ENCODE data around the gene NTPCR. TPM values are rescaled to one million over a fixed set of nuclear protein-coding genes. Genes with fewer than 3 reads are reported as not detected.
A peak's percentile ranks its signal among the peaks of the same experiment; 100 is the strongest.

NTPCR gene, protein sequence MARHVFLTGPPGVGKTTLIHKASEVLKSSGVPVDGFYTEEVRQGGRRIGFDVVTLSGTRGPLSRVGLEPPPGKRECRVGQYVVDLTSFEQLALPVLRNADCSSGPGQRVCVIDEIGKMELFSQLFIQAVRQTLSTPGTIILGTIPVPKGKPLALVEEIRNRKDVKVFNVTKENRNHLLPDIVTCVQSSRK
- 41.6 TPM for total RNA-seq

DNA sequence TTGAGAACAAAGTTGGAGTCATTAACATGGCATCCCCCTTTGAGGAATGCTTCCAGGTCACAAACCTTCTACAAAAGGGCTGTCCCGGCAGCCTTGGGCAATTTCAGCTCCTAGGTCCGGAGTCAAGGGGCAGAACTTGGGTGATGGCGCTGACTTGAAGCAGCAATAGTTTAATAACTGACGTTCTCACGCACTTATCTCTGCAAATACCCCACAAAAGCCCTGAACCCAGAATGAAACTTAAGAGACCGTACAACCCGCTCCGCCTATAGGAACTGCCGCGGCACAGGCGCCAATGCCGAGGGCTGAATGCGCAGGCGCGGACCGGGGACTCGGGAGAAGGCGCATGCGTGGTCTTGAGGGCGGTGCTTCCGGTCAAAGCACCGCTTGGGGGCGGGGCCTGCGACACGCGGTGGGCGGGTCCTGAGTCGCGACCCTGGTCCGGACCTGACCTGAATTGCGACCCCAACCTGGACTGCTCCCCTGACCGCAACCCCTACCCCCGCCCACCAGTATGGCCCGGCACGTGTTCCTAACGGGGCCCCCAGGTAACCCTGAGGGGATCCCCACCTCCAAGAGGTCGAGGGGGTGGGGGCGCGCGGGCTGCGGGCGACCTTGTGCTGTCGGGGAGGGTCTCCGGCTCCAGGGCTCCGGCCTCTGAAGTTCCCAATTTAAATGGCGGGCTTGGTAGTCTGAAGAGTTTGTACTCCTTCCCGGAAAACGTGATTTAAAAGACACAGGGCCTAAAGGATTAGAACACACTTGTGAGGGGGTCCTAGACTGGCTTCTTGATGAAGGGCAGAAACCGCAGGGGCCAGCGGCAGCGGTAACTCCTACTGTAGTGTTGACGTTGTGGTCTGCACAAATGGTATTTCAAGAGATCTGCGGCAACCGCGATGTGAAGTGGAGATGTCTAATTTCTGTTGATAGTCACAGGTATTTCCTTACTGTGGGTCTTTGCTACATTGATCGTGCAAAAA, at the start of gene NTPCR:
TSS of gene NTPCR (plus strand) at position 415 of the 980 bp plus-strand sequence. CDS start at position 515, 100 bp downstream.
- TF ChIP-seq, protein P1, sequence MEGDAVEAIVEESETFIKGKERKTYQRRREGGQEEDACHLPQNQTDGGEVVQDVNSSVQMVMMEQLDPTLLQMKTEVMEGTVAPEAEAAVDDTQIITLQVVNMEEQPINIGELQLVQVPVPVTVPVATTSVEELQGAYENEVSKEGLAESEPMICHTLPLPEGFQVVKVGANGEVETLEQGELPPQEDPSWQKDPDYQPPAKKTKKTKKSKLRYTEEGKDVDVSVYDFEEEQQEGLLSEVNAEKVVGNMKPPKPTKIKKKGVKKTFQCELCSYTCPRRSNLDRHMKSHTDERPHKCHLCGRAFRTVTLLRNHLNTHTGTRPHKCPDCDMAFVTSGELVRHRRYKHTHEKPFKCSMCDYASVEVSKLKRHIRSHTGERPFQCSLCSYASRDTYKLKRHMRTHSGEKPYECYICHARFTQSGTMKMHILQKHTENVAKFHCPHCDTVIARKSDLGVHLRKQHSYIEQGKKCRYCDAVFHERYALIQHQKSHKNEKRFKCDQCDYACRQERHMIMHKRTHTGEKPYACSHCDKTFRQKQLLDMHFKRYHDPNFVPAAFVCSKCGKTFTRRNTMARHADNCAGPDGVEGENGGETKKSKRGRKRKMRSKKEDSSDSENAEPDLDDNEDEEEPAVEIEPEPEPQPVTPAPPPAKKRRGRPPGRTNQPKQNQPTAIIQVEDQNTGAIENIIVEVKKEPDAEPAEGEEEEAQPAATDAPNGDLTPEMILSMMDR (IDR thresholded peaks at IDR 0.05): peak in 2 of 3 experiments; percentile 8 to 12
- Histone ChIP-seq H3K4me3 (peak within 1 kb of the TSS; percentile 84 to 93), H3K4me1 (peaks cover 0 to 7% of the 10 kb centered on the region in 2 donors), H3K27ac (peak within 1 kb of the TSS; percentile 72 to 79), H3K27me3 (no peaks in the 10 kb centered on the region), H3K9me3 (no peaks in the 10 kb centered on the region), H3K36me3 (no peaks in the 10 kb centered on the region)
- DNase-seq (ENCODE audit: low spot score in 2 of 2): peak; percentile 49 to 95
- intact Hi-C loops (cut with DNase I): loop anchor here (1.0 to 5.0 kb wide), 2 partner anchors 183 to 320 kb away; partner anchors contain the start of gene SIPA1L2

DNA sequence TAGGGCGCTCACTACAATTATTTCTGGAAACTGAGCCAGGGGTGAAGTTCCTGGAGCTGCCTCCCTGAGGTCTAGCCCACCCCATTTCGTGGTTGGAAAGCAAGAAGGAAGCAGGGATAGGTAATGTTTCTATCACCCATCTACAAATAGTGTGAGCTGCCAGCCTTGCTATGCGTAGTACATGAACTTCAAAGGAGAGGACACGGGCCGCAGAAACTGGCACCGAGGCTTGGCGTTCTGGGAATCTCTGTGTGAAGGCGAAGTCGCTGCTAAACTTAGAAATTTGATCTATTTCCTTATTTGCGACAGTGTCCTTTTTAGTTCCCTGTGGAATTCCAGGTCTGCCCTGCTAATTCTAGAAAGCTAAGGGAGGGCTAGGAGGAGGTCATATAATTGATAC, 49.6 kb upstream of the NTPCR start:
- intact Hi-C loops (cut with DNase I): no loop called here
- H3K4me3 ChIP-seq: no peak overlapping the region
- TF ChIP-seq, protein P1 (IDR thresholded peaks at IDR 0.05): no peak
- no peaks in the 10 kb centered on the region for H3K9me3 ChIP-seq
- DNase-seq (ENCODE audit: low spot score in 2 of 2): no peak
- H3K4me1 ChIP-seq: no peaks in the 10 kb centered on the region
- H3K27me3 ChIP-seq: no peaks in the 10 kb centered on the region
- no peak overlapping the region for H3K27ac ChIP-seq
- no peaks in the 10 kb centered on the region for H3K36me3 ChIP-seq

DNA sequence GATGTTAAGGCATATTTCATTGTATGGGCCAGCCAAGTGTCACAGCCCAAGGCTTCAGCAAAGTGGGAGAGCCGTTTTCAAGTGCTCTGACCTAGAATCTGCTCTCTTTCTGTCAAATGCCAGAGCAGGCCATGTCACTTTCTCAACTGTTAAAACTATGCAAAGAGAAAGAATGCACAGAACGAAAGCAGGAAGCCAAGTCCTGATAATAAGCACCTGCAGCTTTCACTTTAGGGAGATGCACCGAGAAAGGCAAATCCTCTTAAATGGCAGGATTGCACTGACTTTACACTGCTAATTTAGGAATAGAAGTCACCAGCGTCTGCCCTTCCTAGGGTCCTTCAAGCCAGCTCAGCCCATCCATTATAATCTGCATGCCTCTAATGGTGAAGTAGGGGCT, 49.2 kb upstream of the NTPCR start:
- TF ChIP-seq, protein P1 (IDR thresholded peaks at IDR 0.05): no peak
- Histone ChIP-seq H3K27ac (no peak overlapping the region), H3K27me3 (no peaks in the 10 kb centered on the region), H3K36me3 (no peaks in the 10 kb centered on the region), H3K9me3 (no peaks in the 10 kb centered on the region), H3K4me3 (no peak overlapping the region), H3K4me1 (no peaks in the 10 kb centered on the region)
- no peak for DNase-seq (ENCODE audit: low spot score in 2 of 2)
- intact Hi-C loops (cut with DNase I): no loop called here

DNA sequence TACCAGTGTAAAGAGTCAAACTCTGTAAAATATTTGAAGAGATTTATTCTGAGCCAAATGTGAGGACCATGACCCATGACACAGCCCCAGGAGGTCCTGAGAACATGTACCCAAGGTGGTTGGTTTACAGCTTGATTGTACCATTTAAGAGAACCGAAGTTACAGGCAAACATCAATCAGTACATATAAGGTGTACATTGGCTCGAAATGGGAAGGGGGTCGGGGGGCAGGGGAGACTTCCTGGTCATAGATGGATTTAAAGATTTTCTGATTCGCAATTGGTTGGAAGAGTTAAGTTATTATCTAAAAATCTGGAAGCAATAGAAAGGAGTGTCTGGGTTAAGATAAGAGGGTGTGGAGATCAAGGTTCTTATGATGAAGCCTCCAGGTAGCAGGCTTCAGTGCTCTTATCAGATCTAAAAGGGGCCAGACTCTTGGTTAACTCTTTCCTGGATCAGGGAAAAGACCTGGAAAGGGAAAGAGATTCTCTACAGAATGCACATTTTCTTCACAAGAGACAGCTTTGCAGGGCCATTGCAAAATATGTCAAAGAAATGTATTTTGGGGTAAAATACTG, 47.5 kb upstream of the NTPCR start:
- Histone ChIP-seq H3K9me3 (no peaks in the 10 kb centered on the region), H3K36me3 (no peaks in the 10 kb centered on the region), H3K27ac (no peak overlapping the region), H3K4me1 (no peaks in the 10 kb centered on the region), H3K4me3 (no peak overlapping the region), H3K27me3 (no peaks in the 10 kb centered on the region)
- DNase-seq (ENCODE audit: low spot score in 2 of 2): no peak
- intact Hi-C loops (cut with DNase I): no loop called here
- TF ChIP-seq, protein P1 (IDR thresholded peaks at IDR 0.05): no peak

DNA sequence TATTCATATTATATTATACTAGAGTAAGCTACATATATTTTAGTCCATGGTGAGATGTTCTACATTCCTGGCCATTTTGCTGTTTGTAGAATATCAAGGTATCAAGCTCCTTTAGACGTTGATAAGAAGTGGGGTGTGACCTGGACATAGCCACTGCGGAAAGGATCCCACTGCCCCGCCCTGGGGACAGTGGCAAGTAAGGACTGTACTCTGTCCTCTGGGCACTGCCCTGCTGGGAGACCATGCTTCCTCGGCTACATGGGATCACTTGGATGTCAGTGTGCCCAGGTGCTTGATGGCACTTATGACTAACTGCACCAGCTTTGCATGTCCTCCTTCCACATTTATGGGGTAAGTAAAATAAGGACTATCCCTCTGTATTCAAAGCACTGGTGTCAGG, 46.3 kb upstream of the NTPCR start:
- H3K27ac ChIP-seq: no peak overlapping the region
- H3K27me3 ChIP-seq: no peaks in the 10 kb centered on the region
- H3K4me1 ChIP-seq: no peaks in the 10 kb centered on the region
- no peak overlapping the region for H3K4me3 ChIP-seq
- TF ChIP-seq, protein P1 (IDR thresholded peaks at IDR 0.05): no peak
- no peaks in the 10 kb centered on the region for H3K9me3 ChIP-seq
- no peak for DNase-seq (ENCODE audit: low spot score in 2 of 2)
- no peaks in the 10 kb centered on the region for H3K36me3 ChIP-seq
- intact Hi-C loops (cut with DNase I): no loop called here

Data from ascending aorta (tissue), 2 donors.